ENCODE results near the gene LCTL.

GRCh38 chr15:66614456-66614855 lies 48.7 kb upstream of the LCTL start:
- TF ChIP-seq, protein P1, sequence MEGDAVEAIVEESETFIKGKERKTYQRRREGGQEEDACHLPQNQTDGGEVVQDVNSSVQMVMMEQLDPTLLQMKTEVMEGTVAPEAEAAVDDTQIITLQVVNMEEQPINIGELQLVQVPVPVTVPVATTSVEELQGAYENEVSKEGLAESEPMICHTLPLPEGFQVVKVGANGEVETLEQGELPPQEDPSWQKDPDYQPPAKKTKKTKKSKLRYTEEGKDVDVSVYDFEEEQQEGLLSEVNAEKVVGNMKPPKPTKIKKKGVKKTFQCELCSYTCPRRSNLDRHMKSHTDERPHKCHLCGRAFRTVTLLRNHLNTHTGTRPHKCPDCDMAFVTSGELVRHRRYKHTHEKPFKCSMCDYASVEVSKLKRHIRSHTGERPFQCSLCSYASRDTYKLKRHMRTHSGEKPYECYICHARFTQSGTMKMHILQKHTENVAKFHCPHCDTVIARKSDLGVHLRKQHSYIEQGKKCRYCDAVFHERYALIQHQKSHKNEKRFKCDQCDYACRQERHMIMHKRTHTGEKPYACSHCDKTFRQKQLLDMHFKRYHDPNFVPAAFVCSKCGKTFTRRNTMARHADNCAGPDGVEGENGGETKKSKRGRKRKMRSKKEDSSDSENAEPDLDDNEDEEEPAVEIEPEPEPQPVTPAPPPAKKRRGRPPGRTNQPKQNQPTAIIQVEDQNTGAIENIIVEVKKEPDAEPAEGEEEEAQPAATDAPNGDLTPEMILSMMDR (IDR thresholded peaks at IDR 0.05) = no peak
- TF ChIP-seq POLR2AphosphoS5 (IDR thresholded peaks at IDR 0.05) (no peak), EP300 (IDR thresholded peaks at IDR 0.05) (no peak)

Data from sigmoid colon (tissue), 4 donors.